ENCODE data around the gene BTG4.

BTG4 gene

DNA sequence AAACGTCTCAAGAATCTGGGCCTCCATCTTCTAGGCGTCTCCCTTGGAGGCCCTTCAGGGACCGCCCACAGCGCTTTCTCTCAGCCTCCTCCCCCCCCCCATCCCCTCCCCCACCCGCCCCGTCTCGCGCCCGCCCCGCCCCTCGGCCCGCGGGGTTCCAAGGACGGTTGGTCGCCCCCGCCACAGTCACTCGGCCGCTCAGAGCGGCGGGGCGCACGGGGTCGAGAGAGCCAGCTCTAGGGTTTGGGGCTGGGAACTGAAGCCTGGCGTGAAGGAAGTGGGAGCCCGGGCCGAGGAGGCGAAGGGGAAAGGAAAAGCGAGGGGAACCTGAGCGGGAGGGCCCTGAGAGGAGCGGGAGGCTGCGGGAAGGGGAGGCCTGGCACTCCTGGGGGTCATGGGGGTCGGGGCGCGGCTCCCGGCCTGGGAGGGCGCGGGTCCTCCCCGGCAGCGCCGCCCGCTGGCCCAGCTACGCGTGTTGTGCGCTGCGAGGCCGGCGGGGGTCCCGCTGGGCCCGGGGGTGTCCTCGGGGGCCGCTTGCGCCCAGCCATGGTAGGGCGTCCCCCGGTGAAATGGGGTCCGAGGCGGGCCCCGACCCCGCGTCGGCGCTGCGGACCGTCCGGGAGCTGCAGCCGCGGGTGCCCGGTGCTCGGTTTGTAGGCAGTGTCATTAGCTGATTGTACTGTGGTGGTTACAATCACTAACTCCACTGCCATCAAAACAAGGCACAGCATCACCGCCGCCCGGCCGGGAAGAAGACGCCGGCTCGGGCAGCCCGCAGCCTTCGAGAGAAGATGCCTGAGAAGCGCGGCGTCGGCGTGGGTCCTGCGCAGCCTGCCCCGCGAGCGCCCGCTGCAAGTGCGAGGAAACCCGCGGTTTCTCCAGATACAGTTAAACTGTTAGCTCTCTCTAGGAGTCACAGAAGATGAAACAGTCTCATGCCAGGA is at the start of gene BTG4:
BTG4 (minus strand) TSS at position 91 of the 944 bp plus-strand sequence. CDS start 13,610 bp downstream, outside the sequence.
- DNase-seq, result no peak

DNA sequence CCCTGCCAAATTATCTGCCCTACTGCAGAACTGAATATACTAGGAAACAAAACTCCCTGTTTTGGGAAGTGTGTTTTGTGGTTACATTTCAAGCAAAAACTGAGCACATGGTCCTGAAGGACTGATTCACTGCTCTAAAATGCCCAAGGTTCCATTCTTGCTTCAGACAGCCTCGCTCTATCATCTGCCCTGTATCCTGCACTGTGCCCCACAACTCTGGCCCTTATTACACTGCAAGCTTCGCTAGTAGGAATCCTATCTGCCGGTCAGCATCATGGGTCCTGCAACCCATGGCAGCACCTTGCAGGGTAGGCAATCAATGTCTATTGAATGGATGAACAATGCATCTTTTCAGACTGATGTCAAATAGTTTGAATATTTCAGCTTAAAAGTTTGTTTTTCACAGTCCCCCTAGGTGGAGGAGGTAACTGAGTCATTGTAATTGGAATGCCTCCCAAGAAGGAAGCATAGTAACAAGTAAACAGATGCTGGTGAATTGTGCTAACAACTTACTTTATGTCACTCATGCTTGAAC is 49.7 kb upstream of the BTG4 start:
- DNase-seq, result no peak

DNA sequence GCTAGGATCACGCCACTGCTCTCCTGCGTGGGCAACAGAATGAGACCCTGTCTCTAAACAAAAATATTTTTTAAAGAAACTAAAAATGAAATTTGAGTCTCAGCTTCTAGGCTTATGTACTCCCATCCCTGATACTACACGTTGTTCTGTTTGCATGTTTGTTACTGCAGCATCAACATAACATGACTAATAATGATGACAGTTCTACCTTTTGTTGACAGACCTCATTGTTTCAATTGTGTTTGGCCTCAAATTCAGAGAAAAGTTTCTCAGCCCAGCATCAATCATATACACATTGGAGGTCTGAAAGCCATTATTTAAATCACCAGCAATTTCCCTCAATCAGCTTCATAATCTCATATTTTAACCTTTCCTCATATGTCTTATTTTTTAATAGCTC is 49.1 kb upstream of the BTG4 start:
- no peak for DNase-seq

DNA sequence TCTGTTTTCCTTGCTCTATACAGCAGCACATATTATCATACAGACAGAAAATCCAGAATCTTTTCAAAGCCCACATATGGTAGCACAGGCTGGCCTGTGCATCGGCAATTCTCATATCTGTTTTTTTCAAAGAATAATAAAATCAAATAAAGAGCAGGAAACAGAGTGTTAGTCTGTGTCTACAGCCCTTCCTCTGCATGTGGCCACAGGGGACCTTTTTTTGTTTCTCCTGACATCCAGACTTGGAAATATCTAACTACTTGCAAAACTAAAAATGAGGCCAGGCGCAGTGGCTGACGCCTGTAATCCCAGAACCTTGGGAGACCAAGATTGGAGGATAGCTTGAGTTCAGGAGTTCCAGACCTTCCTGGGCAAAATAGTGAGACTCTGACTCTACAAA is 48.6 kb upstream of the BTG4 start:
- no peak for DNase-seq

DNA sequence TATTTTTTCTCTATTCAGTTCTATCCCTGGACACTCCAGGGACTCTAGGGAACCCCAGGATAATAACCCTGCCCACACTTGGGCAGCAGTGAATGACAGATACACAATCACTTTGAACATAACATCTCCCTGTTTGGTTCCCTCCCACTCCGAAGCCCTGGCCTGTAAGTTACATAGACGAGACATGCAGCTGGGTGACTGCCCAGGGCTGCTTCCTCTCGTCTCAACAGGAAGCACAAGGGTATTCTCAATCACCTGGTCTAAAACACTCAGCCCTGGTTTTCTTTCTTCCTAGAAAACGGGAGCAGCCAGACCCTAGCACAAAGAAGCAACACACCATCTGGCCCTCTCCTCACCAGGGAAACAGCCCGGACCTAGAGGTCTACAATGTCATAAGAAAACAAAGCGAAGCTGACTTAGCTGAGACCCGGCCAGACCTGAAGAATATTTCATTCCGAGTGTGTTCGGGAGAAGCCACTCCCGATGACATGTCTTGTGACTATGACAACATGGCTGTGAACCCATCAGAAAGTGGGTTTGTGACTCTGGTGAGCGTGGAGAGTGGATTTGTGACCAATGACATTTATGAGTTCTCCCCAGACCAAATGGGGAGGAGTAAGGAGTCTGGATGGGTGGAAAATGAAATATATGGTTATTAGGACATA is 47.7 kb upstream of the BTG4 start:
- DNase-seq, result no peak

DNA sequence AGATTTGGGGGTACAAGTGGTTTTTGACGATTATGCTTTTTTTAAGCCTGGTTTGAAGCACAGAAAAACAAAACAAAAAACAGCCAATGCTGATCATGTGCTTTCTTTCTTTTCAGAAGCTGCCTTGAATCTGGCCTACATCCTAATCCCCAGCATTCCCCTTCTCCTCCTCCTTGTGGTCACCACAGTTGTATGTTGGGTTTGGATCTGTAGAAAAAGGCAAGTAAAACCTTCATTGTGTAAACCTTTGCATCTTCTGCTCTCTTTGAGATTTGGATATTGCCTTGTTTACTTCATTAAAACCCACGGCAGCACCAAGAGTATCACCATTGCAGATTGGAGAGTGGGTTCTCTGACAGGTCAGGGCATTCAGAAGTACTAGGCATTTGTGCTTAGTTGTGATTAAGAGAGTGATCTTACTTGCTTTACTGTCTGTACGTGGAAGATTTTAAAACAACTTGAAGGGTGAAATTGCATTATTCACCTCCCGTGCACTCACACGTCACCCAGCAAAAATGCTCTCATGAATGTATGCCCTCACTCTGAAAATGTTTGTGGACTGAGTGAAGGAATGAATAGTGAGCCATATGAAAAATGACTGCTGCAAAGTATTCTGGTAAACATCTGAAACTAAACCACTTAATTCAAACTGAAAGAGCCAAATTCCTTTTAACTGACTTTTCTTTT is 45.4 kb upstream of the BTG4 start:
- DNase-seq, result no peak

DNA sequence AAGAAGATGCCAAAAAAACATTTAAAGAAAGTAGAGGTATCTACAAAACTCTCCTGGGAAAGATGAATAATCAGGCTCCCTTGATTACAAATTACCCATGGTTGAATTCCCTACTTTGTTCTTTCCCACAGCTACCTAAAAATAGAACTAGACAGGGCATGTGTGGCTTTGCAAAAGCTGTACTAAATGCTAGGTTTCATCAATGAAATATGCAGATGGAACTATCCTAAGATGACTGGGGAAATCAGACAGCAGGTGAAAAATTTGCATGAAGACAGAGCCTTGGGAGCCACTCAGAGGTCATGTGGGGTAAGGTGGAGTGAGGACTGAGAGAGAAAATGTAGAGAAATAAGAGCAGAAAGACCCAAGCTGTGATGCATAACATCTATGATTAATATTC is 43.1 kb upstream of the BTG4 start:
- DNase-seq, result no peak

DNA sequence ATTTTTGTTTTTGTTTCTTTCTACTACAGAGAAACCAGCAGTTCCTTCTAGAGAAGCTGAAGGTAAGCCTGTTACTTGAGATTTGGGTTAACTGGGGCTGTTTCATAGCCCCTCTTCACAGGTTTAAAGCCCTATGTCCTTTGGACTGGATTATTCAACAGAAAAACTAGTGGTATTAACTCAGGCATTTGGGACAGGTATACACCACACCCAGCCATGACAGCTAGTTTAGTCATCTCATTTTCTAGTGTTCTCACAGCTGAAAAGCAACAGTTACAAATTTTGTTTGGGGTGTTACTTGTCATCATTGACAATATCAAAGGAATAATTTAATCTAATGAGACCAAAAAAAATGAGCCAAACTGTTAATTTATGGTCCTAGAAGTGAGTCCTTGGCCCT is 42.3 kb upstream of the BTG4 start:
- DNase-seq, result no peak

DNA sequence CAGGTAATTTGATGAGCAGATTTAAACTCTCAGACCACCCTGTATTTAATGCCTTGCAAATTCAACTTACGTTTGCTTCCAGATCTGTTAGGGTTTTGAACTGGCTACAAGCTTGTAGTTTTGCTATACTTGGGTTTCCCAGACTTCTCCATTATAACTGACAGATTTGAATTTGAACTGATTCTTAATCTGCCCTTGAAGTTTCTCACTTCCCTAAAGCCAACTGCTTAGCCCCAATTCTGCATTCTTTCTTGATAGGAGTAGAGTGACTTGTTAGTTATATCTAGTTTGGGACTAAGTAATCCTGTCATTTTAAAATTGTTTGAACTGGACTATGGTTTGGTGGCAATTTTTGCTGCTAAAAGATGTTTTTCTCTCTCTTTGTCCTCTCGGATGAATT is 38.1 kb upstream of the BTG4 start:
- no peak for DNase-seq

DNA sequence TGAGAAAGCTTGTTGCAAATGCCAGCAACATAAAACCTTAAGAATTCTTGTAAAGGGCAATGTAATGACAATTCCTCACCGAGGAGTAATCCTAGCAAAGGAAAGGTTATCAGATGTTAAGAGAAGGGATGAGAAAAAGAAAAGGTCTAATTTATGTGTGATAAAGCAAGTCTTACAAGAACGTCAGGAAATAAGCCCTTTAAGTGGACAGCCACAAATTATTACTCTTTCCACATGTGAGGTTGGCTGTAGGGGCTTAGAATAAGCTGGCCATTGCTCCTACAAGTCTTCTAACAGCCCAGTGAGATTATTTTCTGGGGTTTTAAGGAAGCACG is 37.6 kb upstream of the BTG4 start:
- no peak for DNase-seq

DNA sequence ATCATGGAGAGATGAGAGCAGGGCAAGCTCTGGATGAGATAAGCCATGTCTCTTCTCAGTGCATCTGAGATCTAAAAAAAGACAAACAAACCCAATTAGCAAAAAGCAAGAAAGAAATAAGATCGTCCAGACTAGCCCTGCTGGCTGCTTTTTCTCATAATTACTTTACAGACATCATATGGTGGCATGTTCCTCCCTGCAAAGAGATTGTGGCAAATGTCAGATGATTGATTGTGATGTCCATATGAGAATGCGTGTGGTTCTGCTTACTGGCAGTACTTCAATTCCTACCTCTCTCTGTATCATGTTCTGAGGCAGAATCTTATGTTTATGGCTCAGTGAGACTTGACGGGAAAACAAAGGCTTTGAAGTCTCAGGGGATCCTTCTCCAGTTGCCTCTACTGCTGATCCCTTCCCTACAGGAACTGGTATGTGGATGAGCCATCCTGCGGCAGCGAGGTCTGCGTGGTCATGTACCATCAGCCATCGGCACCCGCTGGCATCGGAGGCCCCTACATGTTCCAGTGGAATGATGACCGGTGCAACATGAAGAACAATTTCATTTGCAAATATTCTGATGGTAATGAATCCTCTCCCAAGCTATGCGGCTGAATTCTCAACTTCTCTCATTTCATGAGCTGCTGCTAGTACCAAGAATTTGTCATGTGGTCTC is 37.1 kb upstream of the BTG4 start:
- DNase-seq, result no peak

DNA sequence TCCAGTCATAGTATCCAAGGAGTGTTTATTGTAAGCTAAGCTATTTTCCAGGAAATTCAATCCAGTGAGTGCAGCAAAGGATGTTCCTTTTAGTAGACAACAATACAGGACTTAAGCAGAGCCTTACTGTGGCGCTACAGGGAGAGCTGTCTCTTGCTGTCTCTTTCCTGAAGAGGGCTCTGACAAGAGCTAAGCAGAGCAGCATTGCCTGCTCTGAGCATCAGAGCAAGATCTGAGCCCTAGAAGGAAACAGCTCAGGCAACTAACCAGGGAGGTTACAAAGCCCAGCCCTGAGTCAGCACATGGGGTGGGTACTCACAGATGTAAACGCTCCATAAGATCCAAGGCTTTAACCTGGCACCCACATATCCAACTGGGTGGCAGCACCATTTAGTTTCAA is 36.3 kb upstream of the BTG4 start:
- no peak for DNase-seq

DNA sequence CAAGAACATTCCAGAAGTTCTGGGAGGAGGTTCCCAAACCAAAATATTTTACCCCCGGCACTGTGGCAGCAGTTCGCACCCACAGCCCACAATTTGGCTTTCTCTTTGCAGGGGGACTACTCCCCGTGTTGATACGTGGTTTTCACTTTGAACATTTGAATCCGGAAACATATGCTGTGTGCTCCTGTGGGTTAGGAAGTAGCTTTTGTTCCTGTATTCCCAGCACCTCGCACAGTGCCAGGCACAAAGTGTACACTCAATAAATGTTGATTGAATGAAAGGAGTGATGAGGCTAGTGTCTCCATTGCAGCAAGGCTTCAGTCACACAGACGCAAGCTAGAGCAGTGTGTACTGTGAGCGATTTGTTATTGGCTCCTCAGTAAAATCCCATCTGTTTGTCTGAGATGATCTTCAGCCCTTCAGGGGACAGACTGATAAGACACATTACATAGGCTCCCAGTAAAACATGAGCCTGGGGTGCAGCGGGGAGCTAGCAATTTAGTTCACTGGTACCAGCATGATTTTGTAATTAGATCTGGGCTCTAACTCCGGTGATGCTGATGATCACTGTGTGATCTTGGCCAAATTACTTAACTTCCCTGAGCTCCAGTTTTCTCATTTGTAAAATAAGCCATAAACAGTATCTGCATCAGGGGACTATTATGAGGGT is 30.6 kb upstream of the BTG4 start:
- no peak for DNase-seq

DNA sequence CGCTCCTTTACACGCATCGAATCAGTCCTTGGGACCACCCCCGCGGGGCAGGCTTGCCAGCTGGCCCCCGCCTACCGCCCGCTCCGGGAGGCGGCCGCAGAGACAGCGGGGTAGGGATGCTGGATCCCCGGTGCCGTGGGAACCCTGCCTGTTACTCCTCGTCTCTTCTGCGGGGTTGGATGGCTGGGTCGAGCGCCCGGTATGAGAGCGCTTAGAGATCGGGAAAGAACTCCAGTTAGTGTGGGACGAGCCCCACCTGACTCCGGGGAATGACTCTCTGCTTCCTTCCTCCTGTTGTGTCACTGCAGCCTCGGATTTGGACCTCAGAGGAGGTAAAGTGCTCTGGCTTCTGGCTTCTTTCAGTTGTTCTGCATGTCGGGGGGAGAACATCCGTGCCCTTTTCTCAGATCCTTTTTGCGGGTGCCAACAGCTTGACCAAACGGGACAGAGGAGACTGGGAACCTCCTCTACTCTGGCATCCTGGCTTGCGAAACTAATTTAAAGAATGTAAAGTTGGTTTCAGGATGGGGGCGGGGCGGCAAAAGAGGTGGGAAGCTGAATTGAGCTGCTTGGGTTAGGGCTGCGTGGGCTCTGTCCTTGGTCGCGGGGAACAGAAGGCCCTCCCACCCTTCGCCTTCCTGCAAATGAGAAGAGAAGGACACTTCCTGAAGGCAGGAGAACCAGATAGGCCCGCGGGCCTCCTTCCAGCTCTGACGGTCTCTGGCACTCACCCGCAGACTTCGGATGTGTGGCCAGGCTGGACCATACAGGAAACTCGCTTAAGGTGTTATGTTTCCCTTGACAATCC is 29.3 kb upstream of the BTG4 start:
- DNase-seq, result no peak

DNA sequence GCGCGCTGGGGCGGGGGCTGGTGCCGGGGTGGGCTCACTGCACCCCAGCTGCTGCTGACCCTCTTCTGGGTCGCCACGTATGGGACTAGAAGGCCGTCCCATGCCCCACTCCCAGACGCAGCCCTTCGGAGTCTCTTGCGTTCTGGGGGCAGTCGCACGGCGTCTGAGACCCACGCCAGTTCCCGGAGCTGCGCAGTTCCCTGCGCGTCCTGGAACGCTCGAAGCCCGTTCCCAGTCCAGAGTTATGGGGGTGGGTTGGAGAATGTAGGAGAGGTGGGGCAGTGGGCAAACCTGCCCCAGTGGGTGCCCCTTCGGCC is 28.7 kb upstream of the BTG4 start:
- DNase-seq, result no peak

DNA sequence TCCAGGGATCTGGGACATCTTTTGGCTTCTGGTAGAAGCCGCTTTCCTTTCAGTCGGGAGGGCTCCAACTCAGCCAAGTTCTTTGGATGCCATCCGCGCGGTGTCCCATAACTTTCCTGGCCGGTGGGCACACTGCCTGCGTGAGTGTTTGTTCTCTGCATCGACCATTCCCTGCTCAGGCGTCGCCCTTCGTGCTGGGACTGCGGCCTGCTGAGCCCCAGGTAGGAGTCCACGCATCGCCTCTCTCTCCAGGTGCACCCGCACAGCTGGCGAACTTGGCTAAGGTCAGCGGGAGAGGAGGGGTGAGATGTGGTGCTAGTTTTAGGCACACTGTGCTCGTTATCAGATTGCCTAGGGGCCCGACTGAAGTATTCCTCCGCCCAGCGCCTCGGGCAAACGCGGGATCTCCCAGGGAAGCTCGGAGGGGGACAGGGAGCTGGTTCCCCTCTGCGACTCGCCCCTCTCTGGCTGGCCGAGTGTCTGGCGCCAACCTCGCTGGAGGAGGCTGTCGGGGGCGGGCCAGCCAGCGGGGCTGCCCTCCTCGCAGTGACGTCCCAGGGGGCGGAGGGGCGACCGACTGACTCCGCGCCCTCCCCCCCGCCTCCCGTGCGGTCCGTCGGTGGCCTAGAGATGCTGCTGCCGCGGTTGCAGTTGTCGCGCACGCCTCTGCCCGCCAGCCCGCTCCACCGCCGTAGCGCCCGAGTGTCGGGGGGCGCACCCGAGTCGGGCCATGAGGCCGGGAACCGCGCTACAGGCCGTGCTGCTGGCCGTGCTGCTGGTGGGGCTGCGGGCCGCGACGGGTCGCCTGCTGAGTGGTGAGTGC is 28.1 kb upstream of the BTG4 start, which contains the start of gene LAYN:
LAYN (plus strand) TSS at position 607 of the 823 bp plus-strand sequence; CDS start at position 731, 124 bp downstream.
- no peak for DNase-seq

DNA sequence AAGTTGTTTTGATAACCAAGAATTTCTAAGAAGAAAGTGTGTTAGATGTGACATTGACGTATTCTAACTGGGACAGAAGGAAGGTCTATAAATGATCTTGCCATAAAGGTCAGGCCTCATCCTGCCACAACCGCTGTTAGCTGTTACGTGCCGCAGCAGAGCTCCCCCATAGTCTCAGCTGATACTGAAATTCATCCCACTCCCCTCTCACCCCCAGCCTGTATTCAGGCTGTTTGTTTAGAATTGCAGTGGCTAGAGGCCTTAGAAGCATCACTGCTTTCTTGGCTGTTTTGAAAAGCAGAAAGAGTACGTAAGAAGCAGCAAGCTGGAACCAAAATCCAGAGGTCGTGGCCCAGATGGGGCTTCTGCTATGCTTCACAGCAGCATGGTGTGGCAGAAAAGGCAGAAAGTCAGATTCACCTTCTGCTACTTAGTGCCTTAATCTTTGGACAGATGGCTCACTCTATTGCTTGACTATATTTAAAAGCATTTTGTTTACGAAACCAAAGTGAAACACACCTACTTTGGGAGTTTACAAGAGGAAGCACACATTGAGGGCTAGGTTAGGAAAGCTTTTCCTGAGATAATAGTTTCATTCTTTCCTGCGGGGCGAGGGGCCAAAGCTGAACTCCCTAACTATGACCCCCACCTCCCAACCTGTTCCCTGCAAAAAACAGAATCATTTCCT is 27.4 kb upstream of the BTG4 start:
- DNase-seq, result no peak

DNA sequence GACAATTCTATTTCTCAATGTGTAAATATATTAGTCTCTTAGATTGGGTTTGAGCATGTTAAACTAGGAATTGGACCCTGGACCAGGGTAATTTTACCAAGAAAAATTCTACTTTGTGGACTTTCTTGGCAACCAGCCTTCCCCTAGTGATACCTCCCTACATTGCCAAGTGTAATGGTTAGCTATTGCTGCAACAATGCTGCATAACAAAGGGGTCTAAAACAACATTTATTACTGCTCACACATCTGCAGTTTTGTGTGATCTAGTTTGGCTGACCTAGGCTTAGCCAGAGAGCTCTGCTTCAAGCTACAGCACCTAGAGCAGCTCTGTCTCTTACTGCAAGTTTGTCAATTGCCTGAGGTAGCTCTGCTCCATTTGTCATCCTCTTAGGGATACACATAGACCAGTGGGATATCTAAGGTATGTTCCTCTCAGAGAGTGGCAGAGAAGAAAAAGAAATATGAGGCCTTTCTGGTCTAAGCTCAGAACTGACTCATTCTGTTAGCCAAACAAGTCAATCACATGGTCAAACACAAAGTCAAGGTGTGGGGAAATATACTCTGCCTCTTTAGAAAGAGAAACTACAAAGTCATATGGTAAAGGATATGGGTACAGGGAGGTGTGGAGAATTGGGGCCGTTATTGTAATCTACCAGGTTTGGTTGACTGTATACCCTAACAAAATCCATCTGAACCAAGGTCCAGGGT is 26.4 kb upstream of the BTG4 start:
- DNase-seq, result no peak

DNA sequence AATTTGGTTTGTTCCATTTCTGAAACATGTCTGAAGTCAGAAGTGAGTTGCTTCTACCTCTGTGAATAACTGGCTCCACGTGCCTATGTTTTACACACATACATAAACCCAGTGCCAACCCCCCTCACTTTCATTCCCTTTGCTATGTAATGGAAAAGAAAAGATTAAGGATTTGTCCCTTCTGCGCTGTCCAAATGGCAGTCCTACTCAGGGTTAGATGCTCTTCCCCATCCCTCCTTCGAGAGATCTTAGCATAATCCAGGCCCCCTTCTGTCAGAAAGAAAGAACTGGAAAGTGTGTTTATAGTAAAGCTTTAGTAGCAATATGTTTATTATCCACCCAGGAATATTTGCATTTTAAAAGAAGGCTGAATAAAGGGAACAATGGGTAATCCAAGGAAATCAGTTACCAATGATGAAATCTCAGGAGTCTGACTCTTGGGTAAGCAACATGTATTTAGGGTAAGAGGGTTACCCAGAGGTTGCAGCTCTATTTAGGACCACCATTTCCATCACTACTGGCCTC is 25.2 kb upstream of the BTG4 start:
- no peak for DNase-seq

All from NK-92 treated with Interleukin-12 subunit alpha and Interleukin-12 subunit beta, amount 100 ng/mL, for 24 hours (cell line).